ENCODE results near the gene GRM4. TPM values are rescaled to one million over a fixed set of nuclear protein-coding genes. Genes with fewer than 3 reads are reported as not detected.

The GRM4 gene
- total and polyA plus RNA-seq, 2 donors from 2014 or later: not detected

- H3K9ac ChIP-seq (ENCODE audit: low read length in 3 of 3): no peak overlapping the region
- no peaks in the 10 kb centered on the region for H3K4me1 ChIP-seq (ENCODE audit: control insufficient read depth in 2 of 3, insufficient read depth in 2 of 3, low read depth in 1 of 3, low read length in 3 of 3)
- TF ChIP-seq, protein P1, sequence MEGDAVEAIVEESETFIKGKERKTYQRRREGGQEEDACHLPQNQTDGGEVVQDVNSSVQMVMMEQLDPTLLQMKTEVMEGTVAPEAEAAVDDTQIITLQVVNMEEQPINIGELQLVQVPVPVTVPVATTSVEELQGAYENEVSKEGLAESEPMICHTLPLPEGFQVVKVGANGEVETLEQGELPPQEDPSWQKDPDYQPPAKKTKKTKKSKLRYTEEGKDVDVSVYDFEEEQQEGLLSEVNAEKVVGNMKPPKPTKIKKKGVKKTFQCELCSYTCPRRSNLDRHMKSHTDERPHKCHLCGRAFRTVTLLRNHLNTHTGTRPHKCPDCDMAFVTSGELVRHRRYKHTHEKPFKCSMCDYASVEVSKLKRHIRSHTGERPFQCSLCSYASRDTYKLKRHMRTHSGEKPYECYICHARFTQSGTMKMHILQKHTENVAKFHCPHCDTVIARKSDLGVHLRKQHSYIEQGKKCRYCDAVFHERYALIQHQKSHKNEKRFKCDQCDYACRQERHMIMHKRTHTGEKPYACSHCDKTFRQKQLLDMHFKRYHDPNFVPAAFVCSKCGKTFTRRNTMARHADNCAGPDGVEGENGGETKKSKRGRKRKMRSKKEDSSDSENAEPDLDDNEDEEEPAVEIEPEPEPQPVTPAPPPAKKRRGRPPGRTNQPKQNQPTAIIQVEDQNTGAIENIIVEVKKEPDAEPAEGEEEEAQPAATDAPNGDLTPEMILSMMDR (IDR thresholded peaks at IDR 0.05; ENCODE audit: borderline replicate concordance, extremely low read depth, insufficient read depth): no peak
- H3K4me3 ChIP-seq (ENCODE audit: low read length in 3 of 3): no peak overlapping the region
- no peaks in the 10 kb centered on the region for H3K36me3 ChIP-seq (ENCODE audit: control insufficient read depth in 2 of 3, insufficient read depth in 3 of 3, low read length in 3 of 3)
- H3K9me3 ChIP-seq (ENCODE audit: control insufficient read depth in 2 of 3, insufficient read depth in 1 of 3, low read length in 3 of 3): no peaks in the 10 kb centered on the region
- DNase-seq (no peak), FAIRE-seq (no peak)
- intact Hi-C loops (cut with DNase I): no loop called here
- H3K27ac ChIP-seq (ENCODE audit: low read depth in 2 of 2, low read length in 2 of 2): no peak overlapping the region
- no peaks in the 10 kb centered on the region for H3K27me3 ChIP-seq (ENCODE audit: control insufficient read depth, insufficient read depth, low read length)
These were observed 49.1 kb downstream of the GRM4 start for GRCh38 chr6:34096814-34097213.

GRCh38 chr6:34096193-34096592 is 49.7 kb downstream of the GRM4 start:
- no peaks in the 10 kb centered on the region for H3K36me3 ChIP-seq (ENCODE audit: control insufficient read depth in 2 of 3, insufficient read depth in 3 of 3, low read length in 3 of 3)
- H3K9ac ChIP-seq (ENCODE audit: low read length in 3 of 3): no peak overlapping the region
- no peaks in the 10 kb centered on the region for H3K4me1 ChIP-seq (ENCODE audit: control insufficient read depth in 2 of 3, insufficient read depth in 2 of 3, low read depth in 1 of 3, low read length in 3 of 3)
- H3K9me3 ChIP-seq (ENCODE audit: control insufficient read depth in 2 of 3, insufficient read depth in 1 of 3, low read length in 3 of 3): no peaks in the 10 kb centered on the region
- DNase-seq: no peak
- intact Hi-C loops (cut with DNase I): no loop called here
- TF ChIP-seq, protein P1 (IDR thresholded peaks at IDR 0.05; ENCODE audit: borderline replicate concordance, extremely low read depth, insufficient read depth): no peak
- no peaks in the 10 kb centered on the region for H3K27me3 ChIP-seq (ENCODE audit: control insufficient read depth, insufficient read depth, low read length)
- H3K4me3 ChIP-seq (ENCODE audit: low read length in 3 of 3): no peak overlapping the region
- no peak for FAIRE-seq
- H3K27ac ChIP-seq (ENCODE audit: low read depth in 2 of 2, low read length in 2 of 2): no peak overlapping the region

GRCh38 chr6:34095741-34096140 is 50.1 kb downstream of the GRM4 start:
- H3K27ac ChIP-seq (ENCODE audit: low read depth in 2 of 2, low read length in 2 of 2): no peak overlapping the region
- no peaks in the 10 kb centered on the region for H3K9me3 ChIP-seq (ENCODE audit: control insufficient read depth in 2 of 3, insufficient read depth in 1 of 3, low read length in 3 of 3)
- no peaks in the 10 kb centered on the region for H3K27me3 ChIP-seq (ENCODE audit: control insufficient read depth, insufficient read depth, low read length)
- no peaks in the 10 kb centered on the region for H3K4me1 ChIP-seq (ENCODE audit: control insufficient read depth in 2 of 3, insufficient read depth in 2 of 3, low read depth in 1 of 3, low read length in 3 of 3)
- H3K9ac ChIP-seq (ENCODE audit: low read length in 3 of 3): no peak overlapping the region
- no peak for DNase-seq
- TF ChIP-seq, protein P1 (IDR thresholded peaks at IDR 0.05; ENCODE audit: borderline replicate concordance, extremely low read depth, insufficient read depth): no peak
- no peaks in the 10 kb centered on the region for H3K36me3 ChIP-seq (ENCODE audit: control insufficient read depth in 2 of 3, insufficient read depth in 3 of 3, low read length in 3 of 3)
- no peak overlapping the region for H3K4me3 ChIP-seq (ENCODE audit: low read length in 3 of 3)
- intact Hi-C loops (cut with DNase I): no loop called here
- no peak for FAIRE-seq

GRCh38 chr6:34095136-34095505 is 50.8 kb downstream of the GRM4 start:
- H3K4me3 ChIP-seq (ENCODE audit: low read length in 3 of 3): no peak overlapping the region
- DNase-seq: no peak
- TF ChIP-seq, protein P1 (IDR thresholded peaks at IDR 0.05; ENCODE audit: borderline replicate concordance, extremely low read depth, insufficient read depth): no peak
- H3K27me3 ChIP-seq (ENCODE audit: control insufficient read depth, insufficient read depth, low read length): no peaks in the 10 kb centered on the region
- no peaks in the 10 kb centered on the region for H3K4me1 ChIP-seq (ENCODE audit: control insufficient read depth in 2 of 3, insufficient read depth in 2 of 3, low read depth in 1 of 3, low read length in 3 of 3)
- no peak overlapping the region for H3K27ac ChIP-seq (ENCODE audit: low read depth in 2 of 2, low read length in 2 of 2)
- H3K36me3 ChIP-seq (ENCODE audit: control insufficient read depth in 2 of 3, insufficient read depth in 3 of 3, low read length in 3 of 3): no peaks in the 10 kb centered on the region
- no peak for FAIRE-seq
- no peak overlapping the region for H3K9ac ChIP-seq (ENCODE audit: low read length in 3 of 3)
- H3K9me3 ChIP-seq (ENCODE audit: control insufficient read depth in 2 of 3, insufficient read depth in 1 of 3, low read length in 3 of 3): no peaks in the 10 kb centered on the region
- intact Hi-C loops (cut with DNase I): no loop called here
